Lower leg skin (tissue), 4 donors: ENCODE data around the gene CHD5. TPM values are rescaled to one million over a fixed set of nuclear protein-coding genes. Genes with fewer than 3 reads are reported as not detected.

Experiments
- DNase-seq, 2 donors: peaks; one replicate each; pipeline ENCODE4 v3.0.0-alpha.2; 2019; ENCODE audit warnings: low spot score in 2 of 2
- H3K4me3 ChIP-seq: fragments of 200-600 bp; sonication (generic); 2 replicates; pipeline ENCODE4 v1.5.1; 2017; ENCODE audit warnings: mild to moderate bottlenecking, low read depth; ENCODE audit not compliant: poor library complexity, severe bottlenecking
- POLR2A ChIP-seq, 2 donors: fragments of 450-650 bp; IDR thresholded peaks; one replicate each; pipeline ENCODE4 v1.6.1; 2016 to 2017; ENCODE audit warnings: antibody characterized with exemption in 2 of 2, mild to moderate bottlenecking in 1 of 2, moderate library complexity in 1 of 2
- WGBS, 2 donors: methylation state at CpG; one replicate each; pipeline ENCODE4 v1.1.5; 2018; 5-methylcytosine and 5-hydroxymethylcytosine counted together
- intact Hi-C: fragments of 100-400 bp; cut with DNase I; formaldehyde crosslinking; loops from one replicate; pipeline ENCODE4 v1.15.0; 2023; ENCODE audit warnings: low total_unique reads
- total RNA-seq, 4 donors: library from RNA; depleted of rRNA; stranded (reverse); fragments of >200 nt; gene quantifications; one replicate each; pipeline ENCODE4 v1.1.0, GENCODE V29; 2016
- TF ChIP-seq, protein P1 (sequence below), 3 donors: fragments of 450-650 bp; IDR thresholded peaks; one replicate each; pipeline ENCODE4 v1.5.1; 2016; ENCODE audit warnings: antibody characterized with exemption in 3 of 3, mild to moderate bottlenecking in 3 of 3, moderate library complexity in 2 of 3

The CHD5 gene
- total RNA-seq, 4 donors from 2014 or later: 0.04 to 0.27 (median 0.13) TPM; not detected in 1

DNA sequence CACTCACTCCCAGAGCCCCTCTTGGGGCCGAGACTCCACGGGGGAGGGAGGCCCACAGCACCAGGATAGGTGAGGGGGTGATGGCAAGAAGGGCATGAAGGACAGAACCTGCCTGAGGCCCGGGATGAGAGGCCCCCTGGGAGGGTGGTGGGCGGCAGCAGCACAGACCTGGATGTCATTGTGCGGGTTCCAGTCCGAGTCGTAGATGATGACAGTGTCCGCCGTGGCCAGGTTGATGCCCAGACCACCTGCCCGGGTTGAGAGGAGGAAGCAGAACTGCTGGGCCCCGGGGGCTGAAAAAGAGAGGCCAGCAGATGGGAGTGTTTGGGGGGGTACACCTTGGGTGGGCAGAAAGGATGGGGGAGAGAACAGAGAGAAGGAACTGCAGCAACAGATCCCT, 50.1 kb downstream of the CHD5 start:
- intact Hi-C loops: no loop called here
- WGBS, 2 donors: 76 to 80% methylated on average over 11 of the region's 11 CpGs
- no peak for TF ChIP-seq POLR2A (IDR thresholded peaks at IDR 0.05)
- TF ChIP-seq, protein P1, sequence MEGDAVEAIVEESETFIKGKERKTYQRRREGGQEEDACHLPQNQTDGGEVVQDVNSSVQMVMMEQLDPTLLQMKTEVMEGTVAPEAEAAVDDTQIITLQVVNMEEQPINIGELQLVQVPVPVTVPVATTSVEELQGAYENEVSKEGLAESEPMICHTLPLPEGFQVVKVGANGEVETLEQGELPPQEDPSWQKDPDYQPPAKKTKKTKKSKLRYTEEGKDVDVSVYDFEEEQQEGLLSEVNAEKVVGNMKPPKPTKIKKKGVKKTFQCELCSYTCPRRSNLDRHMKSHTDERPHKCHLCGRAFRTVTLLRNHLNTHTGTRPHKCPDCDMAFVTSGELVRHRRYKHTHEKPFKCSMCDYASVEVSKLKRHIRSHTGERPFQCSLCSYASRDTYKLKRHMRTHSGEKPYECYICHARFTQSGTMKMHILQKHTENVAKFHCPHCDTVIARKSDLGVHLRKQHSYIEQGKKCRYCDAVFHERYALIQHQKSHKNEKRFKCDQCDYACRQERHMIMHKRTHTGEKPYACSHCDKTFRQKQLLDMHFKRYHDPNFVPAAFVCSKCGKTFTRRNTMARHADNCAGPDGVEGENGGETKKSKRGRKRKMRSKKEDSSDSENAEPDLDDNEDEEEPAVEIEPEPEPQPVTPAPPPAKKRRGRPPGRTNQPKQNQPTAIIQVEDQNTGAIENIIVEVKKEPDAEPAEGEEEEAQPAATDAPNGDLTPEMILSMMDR (IDR thresholded peaks at IDR 0.05): no peak

GRCh38 chr1:6129313-6129712, 50.8 kb downstream of the CHD5 start:
- DNase-seq: no peak
- no peak overlapping the region for H3K4me3 ChIP-seq
- 78 to 82% methylated on average over 9 of the region's 9 CpGs for WGBS, 2 donors
- intact Hi-C loops: no loop called here
- TF ChIP-seq, protein P1 (IDR thresholded peaks at IDR 0.05): no peak
- TF ChIP-seq POLR2A (IDR thresholded peaks at IDR 0.05): no peak

More for the DNA sequence above, 50.1 kb downstream of the CHD5 start:
- no peak for DNase-seq
- no peak overlapping the region for H3K4me3 ChIP-seq

DNA sequence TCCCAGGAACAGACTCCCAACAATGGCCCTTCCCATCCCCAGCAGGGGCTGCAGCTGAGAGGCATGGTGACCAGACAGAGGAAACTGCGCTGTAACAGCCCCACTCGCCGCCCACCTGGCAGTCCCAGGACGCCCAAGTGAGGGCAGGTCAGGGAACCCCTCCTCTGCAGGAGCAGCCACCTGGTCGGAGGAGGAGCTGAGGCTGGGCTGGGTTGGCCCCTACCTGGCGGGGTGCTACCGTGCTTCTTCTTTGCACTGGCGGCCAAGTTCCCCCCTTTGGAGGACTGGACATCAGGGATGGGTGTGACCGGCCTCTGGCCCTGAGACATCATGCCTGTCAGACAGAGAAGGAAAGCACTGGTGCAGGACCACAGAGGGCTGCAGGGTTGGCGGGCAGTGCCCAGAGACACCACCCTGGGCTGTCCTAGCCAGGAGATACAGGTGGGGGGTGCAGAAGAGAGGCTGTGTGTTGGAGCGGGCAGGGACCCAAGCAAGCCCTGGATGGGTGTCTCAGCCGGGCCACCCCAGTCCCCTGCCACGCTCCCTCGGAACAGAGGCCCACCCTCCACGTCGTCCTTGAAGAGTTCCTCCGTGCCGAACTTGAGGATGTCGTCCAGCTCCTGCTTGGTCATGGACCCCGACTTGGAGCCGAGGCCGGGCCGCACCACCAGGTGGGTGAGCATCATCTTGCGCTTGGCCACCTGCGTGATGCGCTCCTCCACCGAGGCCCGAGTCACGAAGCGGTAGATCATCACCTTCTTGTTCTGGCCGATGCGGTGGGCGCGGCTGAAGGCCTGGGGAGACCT, 51.6 kb downstream of the CHD5 start:
- no peak for TF ChIP-seq POLR2A (IDR thresholded peaks at IDR 0.05)
- TF ChIP-seq, protein P1 (IDR thresholded peaks at IDR 0.05): no peak
- H3K4me3 ChIP-seq: no peak overlapping the region
- 91 to 92% methylated on average over 28 to 33 of the region's 34 CpGs for WGBS, 2 donors
- no peak for DNase-seq
- intact Hi-C loops: no loop called here

DNA sequence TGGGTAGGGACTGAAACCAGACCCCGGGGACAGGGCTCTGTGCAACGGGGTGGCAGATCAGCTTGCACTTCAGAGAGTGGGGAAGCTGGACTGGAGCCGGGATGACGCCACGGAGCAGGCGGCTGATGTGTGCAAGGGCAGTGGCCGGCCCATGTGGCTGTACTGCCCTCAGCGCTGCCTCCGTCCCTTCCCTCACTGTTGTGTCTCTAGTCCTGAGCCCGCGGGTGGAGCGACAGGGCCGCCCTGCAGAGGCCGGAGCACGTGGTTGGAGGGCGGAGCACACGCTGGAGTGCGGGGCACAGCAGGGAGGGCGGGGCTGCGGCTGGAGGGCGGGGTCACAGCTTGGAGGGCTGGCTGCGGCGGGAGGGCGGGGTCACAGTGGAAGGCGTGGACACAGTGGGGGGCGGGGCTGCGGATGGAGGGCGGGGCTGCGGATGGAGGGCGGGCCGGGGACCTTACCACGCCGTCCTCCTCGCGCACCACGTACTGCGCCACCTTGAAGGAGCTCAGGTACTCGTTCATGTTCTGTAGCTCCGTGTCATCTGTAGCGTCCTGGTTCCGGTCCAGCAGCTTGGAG, 52.4 kb downstream of the CHD5 start:
- no peak overlapping the region for H3K4me3 ChIP-seq
- 22 to 49% methylated on average over 24 to 38 of the region's 41 CpGs for WGBS, 2 donors
- intact Hi-C loops: no loop called here
- TF ChIP-seq, protein P1 (IDR thresholded peaks at IDR 0.05): no peak
- no peak for TF ChIP-seq POLR2A (IDR thresholded peaks at IDR 0.05)
- peak in 1 of 2 donors; percentile 26 for DNase-seq

- TF ChIP-seq POLR2A (IDR thresholded peaks at IDR 0.05): no peak
- TF ChIP-seq, protein P1 (IDR thresholded peaks at IDR 0.05): no peak
- no peak overlapping the region for H3K4me3 ChIP-seq
- intact Hi-C loops: no loop called here
- WGBS, 2 donors: 78 to 81% methylated on average over 16 of the region's 16 CpGs
- DNase-seq: no peak
Observed at GRCh38 chr1:6126521-6127067, 53.5 kb downstream of the CHD5 start.
